AG09319 (cell line): ENCODE data around the gene SLC22A9.

Experiments used
- DNase-seq: peaks from one replicate; pipeline ENCODE4 v3.0.0-alpha.2; 2010; ENCODE audit warnings: low read depth; ENCODE audit errors: extremely low read depth
- CTCF ChIP-seq: IDR thresholded peaks from 2 replicates; pipeline ENCODE4 v1.5.1; 2011; ENCODE audit warnings: low read depth, mild to moderate bottlenecking, inconsistent platforms, low read length, moderate library complexity

The SLC22A9 gene

DNA sequence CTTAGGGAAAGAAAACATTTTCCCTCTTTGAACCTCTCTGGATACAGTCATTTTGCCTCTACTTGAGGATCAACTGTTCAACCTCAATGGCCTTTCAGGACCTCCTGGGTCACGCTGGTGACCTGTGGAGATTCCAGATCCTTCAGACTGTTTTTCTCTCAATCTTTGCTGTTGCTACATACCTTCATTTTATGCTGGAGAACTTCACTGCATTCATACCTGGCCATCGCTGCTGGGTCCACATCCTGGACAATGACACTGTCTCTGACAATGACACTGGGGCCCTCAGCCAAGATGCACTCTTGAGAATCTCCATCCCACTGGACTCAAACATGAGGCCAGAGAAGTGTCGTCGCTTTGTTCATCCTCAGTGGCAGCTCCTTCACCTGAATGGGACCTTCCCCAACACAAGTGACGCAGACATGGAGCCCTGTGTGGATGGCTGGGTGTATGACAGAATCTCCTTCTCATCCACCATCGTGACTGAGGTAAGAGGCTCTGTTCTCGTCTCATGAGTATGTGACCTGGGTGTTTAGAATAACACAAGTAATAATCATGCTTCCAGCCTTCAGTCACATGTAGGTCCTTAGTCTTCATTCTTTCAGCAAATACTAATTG is 495 bp downstream of the SLC22A9 start:
- no peak for TF ChIP-seq CTCF
- DNase-seq, result no peak

DNA sequence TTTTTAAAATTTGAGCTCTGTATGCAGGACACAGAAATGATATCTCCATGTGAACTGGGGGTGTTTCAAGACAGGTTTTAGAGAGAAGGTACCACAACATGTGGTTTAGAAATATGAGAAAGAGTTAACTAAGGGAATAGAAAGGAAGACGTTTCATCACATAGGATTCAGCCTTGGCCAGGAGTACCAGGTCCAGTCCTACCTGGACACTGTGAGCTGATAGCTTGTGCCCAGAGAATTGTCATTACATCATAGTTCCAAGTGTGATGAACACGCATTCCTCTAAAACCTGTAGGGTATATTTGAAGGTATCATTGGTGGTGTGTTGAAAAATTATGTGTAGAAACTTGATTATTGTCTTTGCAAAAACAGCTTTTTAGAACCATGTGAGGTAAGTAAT is 1.8 kb downstream of the SLC22A9 start:
- no peak for TF ChIP-seq CTCF
- no peak for DNase-seq

DNA sequence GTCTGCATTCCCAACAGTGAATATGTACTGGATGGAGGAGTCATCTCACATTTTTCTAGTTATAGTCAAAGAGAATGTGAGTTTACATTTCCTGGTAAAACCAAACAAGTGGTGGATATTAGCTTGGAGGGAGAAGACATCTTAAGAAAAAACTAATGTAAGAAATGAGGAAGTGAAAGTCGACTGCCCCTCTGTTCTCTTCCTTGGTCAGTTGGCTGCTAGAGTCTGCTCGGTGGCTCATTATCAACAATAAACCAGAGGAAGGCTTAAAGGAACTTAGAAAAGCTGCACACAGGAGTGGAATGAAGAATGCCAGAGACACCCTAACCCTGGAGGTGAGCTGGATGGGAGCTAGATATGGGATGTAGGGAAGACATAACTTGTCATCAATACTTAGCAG is 5.8 kb downstream of the SLC22A9 start:
- TF ChIP-seq CTCF, result no peak
- DNase-seq, result no peak

GRCh38 chr11:63380130-63380529 is 10.5 kb downstream of the SLC22A9 start:
- no peak for DNase-seq
- TF ChIP-seq CTCF, result no peak

- TF ChIP-seq CTCF, result no peak
- DNase-seq, result no peak
Measured at GRCh38 chr11:63395697-63396096, 26.1 kb downstream of the SLC22A9 start.

DNA sequence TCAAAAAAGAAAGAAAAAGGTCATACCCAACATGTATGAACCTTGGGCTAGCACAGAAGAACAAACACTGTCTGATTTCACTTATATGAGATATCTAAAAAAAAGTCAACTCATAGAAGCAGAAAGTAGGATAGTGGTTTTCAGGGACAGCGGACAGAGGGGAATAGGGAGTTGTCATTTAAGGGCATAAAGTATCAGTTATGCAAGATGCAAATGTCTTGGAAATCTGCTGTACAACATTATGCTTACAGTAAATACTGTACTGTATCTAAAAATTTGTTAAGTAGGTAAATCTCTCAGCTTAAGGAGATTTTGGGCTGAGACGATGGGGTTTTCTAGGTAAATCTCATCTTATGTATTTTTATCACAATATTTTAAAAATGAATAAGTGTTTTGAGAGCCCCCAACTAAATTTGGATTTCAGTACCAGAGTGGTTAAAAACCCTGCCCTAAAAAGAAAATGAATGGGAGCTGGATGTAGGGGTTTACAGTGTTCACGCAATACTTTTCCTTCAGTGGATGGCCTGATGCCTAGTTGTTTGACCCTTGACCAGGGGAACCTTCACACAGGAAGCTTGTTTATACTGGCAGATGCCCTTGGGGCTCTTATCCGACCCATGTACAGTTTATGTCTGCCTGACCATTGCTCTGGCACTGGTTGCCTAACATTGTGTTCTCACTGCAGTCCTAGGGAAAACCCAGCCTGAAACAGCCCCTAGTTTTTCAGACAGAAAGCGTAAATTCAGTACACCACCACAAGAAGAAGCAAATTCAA is 34.8 kb downstream of the SLC22A9 start:
- TF ChIP-seq CTCF, result no peak
- DNase-seq, result no peak

DNA sequence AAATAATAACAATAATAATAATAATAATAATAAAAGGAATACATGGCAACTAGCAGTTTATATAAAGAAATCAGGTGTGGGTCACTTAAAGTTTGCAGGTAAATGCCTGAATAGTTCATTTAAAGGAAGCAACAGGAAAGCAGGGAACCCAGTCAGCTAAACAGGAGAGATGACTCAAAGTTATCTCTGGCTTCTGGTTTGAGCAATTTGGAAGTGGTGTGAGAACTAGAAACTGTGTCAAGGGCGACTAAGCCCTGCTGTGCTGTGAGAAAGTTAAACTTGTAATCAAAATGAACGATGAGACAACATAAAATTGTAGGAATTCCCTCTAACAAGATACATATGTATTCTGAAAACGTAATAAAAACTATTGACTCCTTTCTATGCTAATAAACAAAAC is 35.5 kb downstream of the SLC22A9 start:
- DNase-seq, result no peak
- TF ChIP-seq CTCF, result no peak
